Colonic mucosa (tissue), 4 donors: ENCODE measurements around the gene UBE3C. TPM values are rescaled to one million over a fixed set of nuclear protein-coding genes. Genes with fewer than 3 reads are reported as not detected.

Experiments
- DNase-seq: peaks from one replicate; pipeline ENCODE4 v3.0.0-alpha.2; 2020
- H3K27ac ChIP-seq: fragments of 200-600 bp; one replicate; pipeline ENCODE4 v1.8.0; 2021
- H3K27me3 ChIP-seq: fragments of 200-600 bp; one replicate; pipeline ENCODE4 v1.8.0; 2021
- H3K36me3 ChIP-seq: fragments of 200-600 bp; one replicate; pipeline ENCODE4 v1.8.0; 2021
- H3K4me1 ChIP-seq: fragments of 200-600 bp; one replicate; pipeline ENCODE4 v1.8.0; 2021; ENCODE audit warnings: mild to moderate bottlenecking
- H3K4me3 ChIP-seq: fragments of 200-600 bp; one replicate; pipeline ENCODE4 v1.8.0; 2021
- H3K9ac ChIP-seq, 2 donors: one replicate each; pipeline ENCODE4 v1.7.0; 2013; ENCODE audit warnings: control low read depth in 2 of 2, low read depth in 2 of 2, low read length in 2 of 2
- H3K9me3 ChIP-seq: fragments of 200-600 bp; one replicate; pipeline ENCODE4 v1.8.0; 2021
- CTCF ChIP-seq: fragments of 200-600 bp; IDR thresholded peaks from one replicate; pipeline ENCODE4 v1.8.0; 2022; ENCODE audit warnings: antibody characterized with exemption, mild to moderate bottlenecking
- intact Hi-C: fragments of 100-400 bp; cut with DNase I; formaldehyde crosslinking; loops from one replicate; pipeline ENCODE4 v1.14.1; 2022
- total RNA-seq, 2 donors: library from RNA; stranded (reverse); fragmentation: NEBNext Ultra II Directional in 1 of 2; extraction: Animal tissue kit (Norgen Biotek cat#: 25700) in 1 of 2; gene quantifications; one replicate each; pipeline ENCODE4 v1.2.1, GENCODE V29; 2021
- donor health status: healthy.
- donor health status: DM: no; HTN: no; CAD: no.
- donor health status: DM: no; HTN: no; CAD: no.

UBE3C gene
- total RNA-seq, 2 donors from 2014 or later, result 50.9 to 60.7 TPM

GRCh38 chr7:157177983-157178381, 39.3 kb downstream of the UBE3C start:
- Histone ChIP-seq H3K27me3 (no peaks in the 10 kb centered on the region), H3K27ac (no peak overlapping the region), H3K4me3 (no peak overlapping the region), H3K9me3 (no peaks in the 10 kb centered on the region), H3K9ac (no peak overlapping the region), H3K36me3 (peaks cover 15% of the 10 kb centered on the region), H3K4me1 (no peaks in the 10 kb centered on the region)
- DNase-seq, result no peak
- TF ChIP-seq CTCF, result no peak
- intact Hi-C loops, result no loop called here

- intact Hi-C loops, result no loop called here
- no peak for TF ChIP-seq CTCF
- Histone ChIP-seq H3K36me3 (peaks cover 18% of the 10 kb centered on the region), H3K9me3 (no peaks in the 10 kb centered on the region), H3K27me3 (no peaks in the 10 kb centered on the region), H3K4me3 (no peak overlapping the region), H3K4me1 (no peaks in the 10 kb centered on the region), H3K27ac (no peak overlapping the region), H3K9ac (no peak overlapping the region)
- DNase-seq, result no peak
Measured at GRCh38 chr7:157183832-157184231, 45.1 kb downstream of the UBE3C start.

DNA sequence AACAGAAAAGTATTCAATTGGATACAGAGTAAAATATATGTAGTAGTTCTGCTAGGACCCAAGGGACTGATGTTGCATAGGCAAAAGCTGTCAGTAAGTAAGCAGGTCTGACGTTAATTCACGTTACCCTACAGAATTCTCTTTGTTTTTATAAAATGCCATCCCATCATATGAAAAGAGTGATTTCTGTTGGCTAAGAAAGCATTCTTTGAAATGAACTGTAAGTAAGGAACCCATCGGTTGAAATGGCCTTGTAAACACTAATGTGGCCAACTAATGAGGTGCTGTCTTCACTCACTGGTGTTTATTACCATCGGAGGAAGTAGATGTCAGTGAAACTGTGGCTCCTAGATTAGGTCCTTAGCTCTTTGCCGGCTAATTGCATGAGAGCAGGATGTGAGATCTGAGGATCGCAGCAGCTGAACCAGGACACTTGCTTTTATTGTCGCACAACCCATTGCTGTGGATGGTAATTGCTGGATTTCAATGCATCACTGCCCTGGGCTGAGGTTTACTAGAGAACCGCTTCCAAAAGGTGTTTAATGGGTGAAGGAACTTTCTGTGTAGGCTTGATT, 49.5 kb downstream of the UBE3C start:
- no peak for DNase-seq
- Histone ChIP-seq H3K36me3 (peaks cover 14% of the 10 kb centered on the region), H3K9me3 (no peaks in the 10 kb centered on the region), H3K9ac (no peak overlapping the region), H3K27ac (no peak overlapping the region), H3K4me3 (no peak overlapping the region), H3K27me3 (no peaks in the 10 kb centered on the region), H3K4me1 (no peaks in the 10 kb centered on the region)
- intact Hi-C loops, result no loop called here
- no peak for TF ChIP-seq CTCF

- Histone ChIP-seq H3K9me3 (no peaks in the 10 kb centered on the region), H3K27ac (no peak overlapping the region), H3K4me1 (no peaks in the 10 kb centered on the region), H3K27me3 (no peaks in the 10 kb centered on the region), H3K36me3 (peaks cover 7% of the 10 kb centered on the region), H3K9ac (no peak overlapping the region), H3K4me3 (no peak overlapping the region)
- TF ChIP-seq CTCF, result no peak
- intact Hi-C loops, result no loop called here
- no peak for DNase-seq
Measured at GRCh38 chr7:157189405-157189804, 50.7 kb downstream of the UBE3C start.

GRCh38 chr7:157192861-157193260, 54.1 kb downstream of the UBE3C start:
- no peak overlapping the region for H3K9ac ChIP-seq
- no peaks in the 10 kb centered on the region for H3K36me3 ChIP-seq
- no peak for TF ChIP-seq CTCF

More at GRCh38 chr7:157192861-157193260, 54.1 kb downstream of the UBE3C start:
- H3K9me3 ChIP-seq, result no peaks in the 10 kb centered on the region
- no peak overlapping the region for H3K27ac ChIP-seq
- no peak for DNase-seq
- intact Hi-C loops, result no loop called here
- no peaks in the 10 kb centered on the region for H3K4me1 ChIP-seq
- H3K27me3 ChIP-seq, result no peaks in the 10 kb centered on the region
- H3K4me3 ChIP-seq, result no peak overlapping the region
